ENCODE data around the gene PPP2R1B.
"Not testable (repeated sequence)": the region's sequence is repeated elsewhere in the genome, so short reads cannot be mapped to it uniquely, and the experiment has no call there.

Gene PPP2R1B

DNA sequence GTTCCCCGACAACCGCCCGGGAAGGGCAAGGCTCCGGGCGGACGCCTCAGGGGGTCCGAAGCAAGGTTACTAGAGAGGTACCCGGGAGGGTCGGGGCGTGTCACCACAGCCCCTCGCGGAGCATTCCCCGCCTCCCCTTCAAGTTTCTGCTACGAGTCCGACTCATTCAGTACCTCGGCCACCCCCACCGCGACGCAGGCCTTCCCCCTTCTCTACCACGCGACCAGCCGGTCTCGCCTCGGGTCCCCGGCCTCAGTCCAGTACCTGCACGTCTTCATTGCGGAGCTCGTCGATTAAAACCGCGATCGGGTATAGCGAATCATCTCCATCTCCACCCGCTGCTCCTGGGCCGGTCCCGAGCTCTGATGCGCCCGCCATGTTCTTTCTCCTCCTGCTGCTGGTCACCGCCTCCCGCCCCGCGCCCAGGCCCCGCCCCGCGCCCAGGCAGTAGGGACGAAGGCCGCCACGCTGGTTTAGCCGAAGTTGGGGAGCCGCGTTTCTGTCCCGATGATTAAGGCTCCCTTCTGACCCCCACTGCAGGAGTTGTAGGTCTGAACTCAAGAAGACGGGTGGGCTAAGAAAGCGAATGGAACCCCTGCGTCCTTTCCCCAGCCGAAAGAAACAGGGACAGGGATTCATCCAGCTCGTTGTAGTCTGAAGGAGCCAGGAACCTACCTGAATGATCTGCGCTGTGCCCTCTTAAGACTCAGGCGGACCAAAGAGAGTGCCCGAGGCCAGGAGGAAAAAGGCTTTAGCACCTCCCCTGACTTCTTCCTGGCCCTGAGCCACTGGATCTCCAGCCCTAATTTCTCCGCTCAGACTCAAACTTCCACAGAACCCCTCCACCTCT is at the start of gene PPP2R1B:
Gene PPP2R1B, minus strand, starts transcription at position 406 of the 850 bp plus-strand sequence. Its CDS starts 28 bp downstream, at position 378.
- DNase-seq (ENCODE audit: low read depth, low spot score) = peak; percentile 56

DNA sequence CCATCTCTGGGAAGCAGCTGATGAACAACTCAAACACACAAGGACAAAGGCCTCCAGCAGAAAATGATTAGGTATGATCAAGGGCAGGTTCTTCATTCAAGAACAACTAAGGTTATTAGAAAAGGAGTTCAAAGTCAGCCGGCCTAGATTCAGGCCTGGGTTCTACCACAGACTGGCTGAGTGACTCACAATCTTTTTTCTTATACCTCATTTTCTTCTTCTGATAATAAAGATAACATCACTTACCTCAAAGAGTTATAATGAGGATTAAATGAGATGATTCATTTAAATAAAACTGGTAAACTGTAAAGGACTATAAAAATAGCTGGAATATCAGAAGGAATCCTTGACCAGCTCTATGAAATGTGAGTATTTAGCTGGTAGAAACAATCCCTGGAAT is 49.3 kb upstream of the PPP2R1B start:
- no peak for DNase-seq (ENCODE audit: low read depth, low spot score)

DNA sequence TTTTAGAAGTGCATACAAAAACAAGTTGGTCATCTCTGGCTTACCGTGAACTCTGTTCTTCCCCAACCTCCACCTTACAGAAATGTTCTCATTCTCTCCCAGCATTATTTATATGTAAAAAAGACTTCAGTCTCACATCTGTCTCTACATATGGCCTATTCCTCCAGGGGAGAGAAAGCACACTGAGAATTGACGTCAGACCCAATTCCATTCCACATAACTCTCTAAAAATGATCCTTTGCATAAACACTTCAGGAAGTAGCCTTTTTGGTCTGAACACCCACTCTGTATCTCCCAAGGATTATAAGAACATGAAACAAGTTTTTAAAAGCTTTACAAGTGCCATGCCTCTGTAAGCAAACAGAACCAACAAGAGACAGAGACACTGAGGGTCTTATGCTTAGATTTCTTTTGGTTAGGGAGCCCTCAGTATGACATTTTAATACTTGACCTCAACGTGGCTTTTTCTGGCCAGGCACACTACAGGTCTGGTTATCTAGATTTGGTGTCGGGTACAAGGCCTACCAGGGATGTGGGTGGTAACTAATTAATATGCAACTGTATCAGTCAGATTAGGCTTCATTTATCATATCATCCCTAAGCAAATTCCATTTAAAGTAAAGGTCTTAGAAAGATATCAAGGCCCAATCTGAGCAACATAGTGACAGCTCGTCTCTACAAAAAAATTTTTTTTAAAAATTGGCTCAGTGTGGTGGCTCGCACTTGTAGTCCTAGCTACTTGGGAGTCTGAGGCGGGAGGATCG is 48.5 kb upstream of the PPP2R1B start:
- DNase-seq (ENCODE audit: low read depth, low spot score) = no peak

DNA sequence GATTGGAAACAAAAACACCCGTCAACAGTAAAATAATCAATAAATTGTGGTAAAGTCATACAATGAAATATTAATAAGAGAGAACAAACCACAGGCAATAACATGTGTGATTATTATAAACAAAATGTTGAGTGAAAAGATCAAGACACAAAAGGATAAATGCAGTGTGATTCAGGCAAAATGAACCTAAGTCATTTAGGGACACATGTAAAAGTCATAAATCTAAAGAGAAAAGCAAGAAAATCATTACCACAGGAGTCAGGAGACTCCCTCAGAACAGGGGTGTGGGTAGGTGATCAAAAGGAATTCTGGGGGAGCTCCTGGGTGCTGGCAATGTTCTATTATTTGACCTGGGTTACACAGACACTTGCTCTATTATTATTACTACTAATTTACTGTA is 47.9 kb upstream of the PPP2R1B start:
- DNase-seq (ENCODE audit: low read depth, low spot score) = no peak

DNA sequence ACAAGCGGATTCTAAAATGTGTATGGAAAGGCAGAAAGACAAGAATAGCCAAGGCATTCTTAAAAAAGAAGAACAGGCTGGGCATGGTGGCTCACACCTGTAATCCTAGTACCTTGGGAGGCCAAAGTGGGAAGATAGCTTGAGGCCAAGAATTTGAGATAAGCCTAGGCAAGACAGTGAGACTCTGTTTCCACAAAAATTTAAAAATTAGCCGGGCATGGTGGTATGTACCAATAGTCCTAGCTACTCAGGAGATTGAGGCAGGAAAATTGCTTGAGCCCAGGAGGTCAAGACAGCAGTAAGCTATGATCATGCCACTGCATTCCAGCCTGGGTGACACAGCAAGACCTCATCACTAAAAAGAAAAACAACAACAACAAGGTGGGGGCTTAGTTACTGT is 46.0 kb upstream of the PPP2R1B start:
- DNase-seq (ENCODE audit: low read depth, low spot score) = no peak

DNA sequence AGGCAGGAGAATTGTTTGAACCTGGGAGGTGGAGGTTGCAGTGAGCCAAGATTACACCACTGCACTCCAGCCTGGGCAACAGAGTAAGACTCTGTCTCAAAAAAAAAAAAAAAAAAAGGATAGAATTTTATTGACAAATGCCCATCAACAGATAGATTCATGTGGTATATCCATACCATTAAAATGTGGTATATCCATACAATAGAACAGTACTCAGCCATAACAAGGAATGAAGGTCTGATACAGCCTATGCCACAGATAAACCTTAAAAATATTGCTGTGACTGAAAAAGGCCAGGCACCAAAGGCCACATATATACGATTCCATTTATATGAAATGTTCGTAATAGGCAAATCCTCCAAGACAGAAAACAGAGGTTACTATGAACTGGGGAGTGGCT is 45.3 kb upstream of the PPP2R1B start:
- DNase-seq (ENCODE audit: low read depth, low spot score) = no peak

DNA sequence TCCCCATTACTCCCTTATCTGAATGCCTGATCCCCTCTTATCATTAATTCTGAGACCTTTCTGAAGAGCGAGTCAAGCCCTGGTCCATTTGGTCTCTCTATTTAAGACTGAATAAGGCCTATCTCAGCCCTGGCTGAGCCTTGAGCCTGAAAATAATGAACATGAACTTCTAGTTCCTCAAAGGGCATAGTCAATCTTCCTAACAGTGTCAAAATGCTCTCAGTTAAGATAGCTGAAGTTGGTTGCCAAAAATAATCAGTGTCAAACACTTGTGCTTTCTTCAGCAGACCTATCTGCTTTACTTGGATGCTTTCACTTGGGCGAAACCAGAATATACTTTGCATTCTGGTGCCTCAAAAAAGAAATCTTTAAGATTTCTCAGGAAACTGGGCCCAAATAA is 42.6 kb upstream of the PPP2R1B start:
- DNase-seq (ENCODE audit: low read depth, low spot score) = no peak

DNA sequence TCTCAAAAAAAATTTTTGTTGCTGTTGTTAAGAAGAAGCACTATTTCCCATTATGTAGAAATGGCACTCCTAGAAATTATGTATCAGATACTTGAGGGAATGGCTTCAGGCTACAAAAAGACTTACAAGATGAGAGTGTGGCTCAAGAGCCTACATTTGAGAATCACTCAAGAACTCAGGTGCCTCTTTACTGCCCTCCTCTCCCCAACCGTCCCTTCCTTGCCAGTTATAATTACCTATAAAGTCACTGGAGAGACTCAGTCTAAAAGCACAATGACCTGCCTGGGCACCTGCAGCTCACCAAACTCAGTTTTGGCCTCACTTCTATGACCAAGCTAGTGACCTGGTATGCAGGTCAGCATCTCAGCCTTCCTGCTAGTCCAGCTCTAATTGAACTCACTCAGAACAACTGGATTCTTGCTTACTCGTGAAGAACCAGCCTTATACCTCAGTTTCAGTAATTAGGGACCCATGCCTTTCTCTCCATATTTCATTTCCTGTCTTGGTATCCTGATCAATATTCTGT is 41.9 kb upstream of the PPP2R1B start:
- no peak for DNase-seq (ENCODE audit: low read depth, low spot score)

DNA sequence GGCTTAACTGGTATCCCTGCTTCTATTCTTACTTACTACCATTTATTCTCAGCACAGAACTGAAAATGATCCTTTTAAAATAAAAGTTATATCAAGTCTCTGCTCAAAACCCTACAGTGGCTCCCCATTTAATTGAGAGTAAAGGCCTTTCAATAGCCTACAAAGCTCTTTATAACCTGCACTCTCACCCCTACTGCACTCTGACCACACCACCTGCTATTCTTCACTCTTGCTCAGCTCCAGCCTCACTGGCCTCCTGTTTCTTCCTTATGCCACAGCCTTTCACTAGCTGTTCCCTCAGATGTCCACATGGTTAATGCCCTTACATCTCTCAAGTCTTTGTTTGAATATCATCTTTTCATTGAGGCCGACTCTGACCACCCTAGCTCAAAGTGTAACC is 40.9 kb upstream of the PPP2R1B start:
- DNase-seq (ENCODE audit: low read depth, low spot score) = no peak

DNA sequence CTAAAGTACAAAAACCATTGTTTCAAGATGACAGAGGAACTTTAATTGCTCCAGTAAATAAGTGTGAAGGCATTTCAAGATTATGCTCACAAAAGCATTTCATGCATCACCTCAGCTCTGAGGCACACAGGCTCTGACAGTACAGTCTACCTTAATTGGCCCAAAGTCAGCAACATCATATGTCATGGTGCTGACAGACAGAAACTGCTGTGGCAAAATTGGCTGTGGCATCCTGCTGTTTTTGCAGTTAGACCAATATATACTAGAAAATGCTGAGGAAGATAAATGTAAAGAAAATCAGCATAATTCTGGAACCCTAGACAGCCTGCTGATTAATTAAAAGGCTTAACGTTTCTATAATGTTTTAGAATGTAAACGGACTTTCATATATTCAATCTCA is 34.9 kb upstream of the PPP2R1B start:
- no peak for DNase-seq (ENCODE audit: low read depth, low spot score)

DNA sequence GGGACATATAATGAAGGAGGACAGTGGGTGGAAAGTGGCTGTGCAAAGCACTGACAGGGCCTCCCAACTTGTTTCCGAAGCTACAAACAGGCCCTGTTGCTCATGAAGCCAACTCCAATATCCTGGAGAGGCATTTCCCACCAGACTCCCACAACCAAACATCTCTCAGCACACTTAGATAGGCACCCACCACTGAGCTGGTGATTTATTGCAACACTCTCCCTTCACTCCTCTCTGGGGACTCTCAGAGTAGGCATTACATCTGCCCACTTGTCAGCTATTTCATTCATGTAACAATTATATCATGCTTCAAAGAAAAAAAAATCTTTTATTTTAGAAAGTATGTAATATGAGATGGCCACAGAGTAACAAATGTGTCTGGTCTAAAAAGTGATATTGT is 32.1 kb upstream of the PPP2R1B start:
- no peak for DNase-seq (ENCODE audit: low read depth, low spot score)

DNA sequence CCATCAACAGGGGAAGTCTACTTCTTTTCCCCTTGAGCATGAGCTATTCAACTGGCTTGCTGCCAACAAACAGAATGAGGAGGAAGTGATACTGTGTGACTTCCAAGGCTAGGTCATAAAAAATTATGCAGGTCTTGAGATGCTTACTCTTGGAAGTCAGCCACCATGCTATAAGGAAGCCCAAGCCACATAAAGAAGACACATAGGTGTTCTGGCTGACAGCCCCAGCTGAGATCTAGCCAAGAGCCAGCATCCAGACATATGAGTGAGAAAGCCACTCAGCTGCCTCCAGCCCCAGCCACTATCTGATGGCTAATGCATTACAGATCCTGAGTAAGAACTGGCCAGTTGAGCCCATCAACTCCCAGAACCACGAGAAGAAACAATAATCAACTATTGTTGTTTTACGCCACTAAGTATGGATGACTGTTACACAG is 31.0 kb upstream of the PPP2R1B start:
- no peak for DNase-seq (ENCODE audit: low read depth, low spot score)

DNA sequence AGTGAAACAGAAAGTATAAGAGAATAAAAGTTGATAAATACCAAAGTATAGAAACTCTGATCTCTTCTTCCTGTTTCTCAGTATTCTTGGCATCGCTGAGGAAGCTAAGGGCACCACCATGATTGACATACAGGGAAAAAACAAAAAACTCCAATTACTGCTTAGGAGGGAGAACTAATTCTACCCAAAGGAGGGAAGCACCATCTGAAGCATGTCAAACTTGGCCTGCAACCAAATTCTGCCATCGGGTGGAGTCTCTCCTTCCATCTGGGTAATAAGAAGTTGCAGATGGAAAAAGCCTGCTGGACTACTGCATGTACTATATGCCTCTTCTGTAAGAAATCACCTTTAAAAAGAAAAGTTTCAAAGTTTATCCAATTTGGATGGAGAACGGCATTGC is 30.5 kb upstream of the PPP2R1B start:
- no peak for DNase-seq (ENCODE audit: low read depth, low spot score)

DNA sequence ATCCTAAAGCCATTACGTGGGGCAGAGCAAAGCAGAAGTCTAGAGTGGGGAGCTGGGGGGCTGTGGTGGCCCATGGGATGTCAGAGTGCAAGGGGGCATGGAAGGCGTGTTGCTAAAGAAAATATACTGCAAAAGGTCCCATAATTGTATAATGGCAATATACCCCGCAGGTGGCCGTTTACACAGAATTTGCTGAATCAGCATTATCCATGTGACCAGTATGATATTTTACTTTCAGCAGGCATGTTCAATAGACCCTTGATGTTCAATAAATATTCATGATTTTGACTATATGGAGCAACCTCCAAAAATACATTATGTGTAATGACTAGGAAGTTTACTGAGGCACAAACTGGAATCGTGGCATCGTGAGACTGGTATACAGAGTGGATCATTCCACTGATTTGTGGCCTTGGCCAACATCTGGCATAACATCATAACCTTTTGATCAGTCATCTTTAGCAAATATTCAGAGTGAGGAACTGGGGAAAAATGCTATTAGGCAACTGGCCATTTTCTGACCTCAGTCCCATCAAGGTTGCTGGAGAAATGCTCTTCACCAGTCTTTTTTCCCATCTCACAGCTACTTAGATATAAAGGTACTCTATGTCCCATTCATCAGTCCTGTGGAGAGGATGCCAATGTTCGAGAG is 29.3 kb upstream of the PPP2R1B start:
- no peak for DNase-seq (ENCODE audit: low read depth, low spot score)

DNA sequence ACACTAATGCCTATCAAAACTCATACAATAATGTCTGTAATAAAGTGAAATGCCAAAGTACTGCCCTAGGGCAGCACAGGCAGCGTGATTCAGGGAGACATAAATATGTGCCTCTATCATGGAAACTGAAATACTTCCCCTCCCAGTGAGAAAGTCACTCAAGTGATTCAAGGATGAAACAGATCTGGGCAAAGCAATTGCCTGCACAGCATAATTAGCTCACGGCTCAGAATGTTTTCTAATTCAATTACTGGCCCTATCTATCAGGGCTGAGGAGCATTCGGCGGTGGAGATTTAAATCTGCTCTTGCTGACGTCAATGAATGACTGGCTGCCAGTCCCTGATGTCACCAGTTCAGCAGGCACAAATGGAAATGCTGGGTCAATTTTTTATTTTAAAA is 27.7 kb upstream of the PPP2R1B start:
- DNase-seq (ENCODE audit: low read depth, low spot score) = no peak

DNA sequence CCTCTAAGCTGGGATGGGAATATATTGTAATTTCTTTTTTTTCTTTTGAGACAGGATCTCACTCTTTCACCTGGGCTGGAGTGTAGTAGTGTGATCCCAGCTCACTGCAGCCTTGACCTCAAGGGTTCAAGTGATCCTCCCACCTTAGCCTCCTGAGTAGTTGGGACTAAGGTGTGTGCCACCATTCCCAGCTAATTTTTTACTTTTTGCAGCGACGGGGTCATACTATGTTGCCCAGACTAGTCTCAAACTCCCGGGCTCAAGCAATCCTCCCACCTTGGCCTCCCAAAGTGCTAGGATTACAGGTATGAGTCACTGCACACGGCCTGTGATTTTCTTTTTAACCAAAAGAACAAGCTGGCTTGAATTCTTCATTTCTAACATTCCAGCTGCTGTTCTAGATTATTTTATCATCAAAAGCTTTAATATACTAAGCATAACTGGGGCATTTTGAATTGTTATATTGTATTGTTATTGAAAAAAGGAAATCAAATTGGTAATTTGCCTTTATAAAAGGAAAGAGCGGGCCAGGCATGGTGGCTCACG is 26.8 kb upstream of the PPP2R1B start:
- no peak for DNase-seq (ENCODE audit: low read depth, low spot score)

DNA sequence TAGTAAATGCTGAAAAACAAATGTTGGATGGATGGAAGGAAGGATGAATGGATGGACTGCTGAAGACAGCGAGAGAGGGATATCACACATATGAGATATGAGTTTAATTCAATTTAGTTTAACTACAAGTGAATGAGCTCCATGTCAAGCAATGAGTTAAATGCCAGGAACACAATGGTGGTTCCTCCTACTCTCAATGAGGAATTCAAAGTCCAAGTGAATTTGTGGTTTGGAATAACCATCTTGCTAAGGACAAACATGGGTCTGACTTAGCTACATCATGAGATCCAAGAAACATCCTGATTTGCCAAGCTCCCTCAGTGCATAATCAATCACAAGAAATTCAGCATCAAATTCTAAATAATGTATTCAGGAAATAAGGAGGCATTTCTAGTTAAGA is 26.1 kb upstream of the PPP2R1B start:
- DNase-seq (ENCODE audit: low read depth, low spot score) = no peak

DNA sequence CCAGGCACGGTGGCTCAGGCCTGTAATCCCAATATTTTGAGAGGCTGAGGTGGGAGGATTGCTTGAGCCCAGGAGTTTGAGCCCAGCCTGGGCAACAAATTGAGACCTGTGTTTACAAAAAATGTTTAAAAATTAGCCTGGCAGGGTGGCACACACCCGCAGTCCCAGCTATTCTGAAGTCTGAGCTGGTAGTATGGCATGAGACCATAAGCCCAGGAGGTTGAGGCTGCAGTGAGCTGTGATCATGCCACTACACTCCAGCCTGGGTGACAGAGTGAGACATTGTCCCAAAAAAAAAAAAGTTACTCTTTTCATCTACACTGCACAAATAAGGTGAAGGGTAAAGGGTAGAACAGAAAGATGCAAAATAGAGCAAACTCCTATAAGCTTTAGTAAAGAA is 22.3 kb upstream of the PPP2R1B start:
- DNase-seq (ENCODE audit: low read depth, low spot score) = no peak

DNA sequence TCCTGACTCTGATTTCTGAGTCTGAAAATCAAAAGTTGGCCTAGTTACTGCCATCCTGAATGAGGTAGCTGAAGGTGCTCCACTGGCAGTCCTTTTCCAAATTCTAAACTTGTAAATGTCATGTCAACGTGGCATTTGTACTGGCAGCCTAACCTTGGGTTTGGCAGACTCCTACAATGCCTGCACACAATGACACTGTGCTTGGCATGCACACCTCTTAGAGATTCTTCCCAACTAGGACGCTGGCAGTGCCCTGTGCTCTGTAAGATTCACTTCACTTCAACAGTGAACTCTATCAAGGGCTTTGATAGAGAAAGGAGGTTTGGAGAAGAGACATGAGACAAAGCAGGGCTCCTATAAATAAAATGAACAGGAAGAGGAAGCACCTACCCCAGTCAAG is 21.9 kb upstream of the PPP2R1B start:
- no peak for DNase-seq (ENCODE audit: low read depth, low spot score)

DNA sequence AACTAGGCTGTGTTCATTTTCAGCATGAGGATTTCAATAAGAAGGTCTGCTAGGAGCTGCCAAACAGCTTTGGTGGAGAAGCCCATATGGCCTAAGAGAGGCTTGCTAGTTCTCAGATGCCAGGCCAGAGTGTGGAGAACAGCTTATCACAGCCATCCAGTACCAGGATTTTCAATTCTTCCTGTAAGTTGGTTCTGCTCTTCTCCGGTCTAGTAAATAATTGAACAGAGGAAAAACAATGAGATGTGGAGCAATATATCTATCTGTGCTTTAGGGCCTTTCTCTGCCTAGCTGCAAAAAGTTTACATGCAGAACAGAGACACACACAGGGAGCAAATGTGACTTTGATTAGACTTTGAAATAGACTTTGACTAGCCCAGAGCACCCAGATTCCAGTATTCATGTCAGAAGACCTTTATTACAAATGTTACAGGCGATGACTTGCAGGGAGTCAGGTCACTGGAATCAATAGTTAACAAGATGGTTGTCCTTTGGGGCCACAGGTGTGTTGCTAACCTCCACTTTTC is 19.8 kb upstream of the PPP2R1B start:
- DNase-seq (ENCODE audit: low read depth, low spot score) = no peak

DNA sequence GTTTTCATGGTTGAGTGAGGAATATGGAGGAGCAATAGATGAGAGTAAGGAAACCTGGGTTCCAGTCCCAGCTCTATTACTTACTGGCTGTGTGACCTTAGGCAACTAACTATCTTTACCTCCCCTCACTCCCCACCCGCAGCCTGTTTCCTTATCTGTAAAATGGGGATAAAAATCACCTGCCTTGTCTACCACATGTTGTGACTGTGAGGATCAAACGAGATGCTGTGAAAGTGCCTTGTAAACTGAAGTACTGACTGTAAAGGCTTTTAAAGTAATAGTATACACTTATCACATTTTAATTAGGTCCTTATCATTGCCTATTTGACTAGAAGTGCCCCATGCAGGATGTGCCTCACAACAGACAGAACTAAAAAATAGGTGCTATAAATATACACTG is 18.9 kb upstream of the PPP2R1B start:
- DNase-seq (ENCODE audit: low read depth, low spot score) = no peak

DNA sequence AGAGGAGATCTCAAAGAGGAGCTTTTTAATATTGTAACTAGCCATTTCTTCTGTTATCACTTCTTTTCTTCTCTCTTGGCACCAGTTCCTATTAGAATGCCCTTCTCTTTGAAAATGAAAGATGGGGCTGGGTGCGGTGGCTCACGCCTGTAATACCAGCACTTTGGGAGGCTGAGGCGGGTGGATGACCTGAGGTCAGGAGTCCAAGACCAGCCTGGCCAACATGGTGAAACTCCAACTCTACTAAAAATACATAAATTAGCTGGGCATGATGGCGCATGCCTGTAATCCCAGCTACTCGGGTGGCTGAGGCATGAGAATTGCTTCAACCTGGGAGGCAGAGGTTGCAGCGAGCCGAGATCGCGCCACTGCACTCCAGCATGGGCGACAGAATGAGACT is 18.1 kb upstream of the PPP2R1B start:
- not testable (repeated sequence) for DNase-seq (ENCODE audit: low read depth, low spot score)
